HEK293T (cell line): ENCODE data around the gene GSTM1.
"Not testable (repeated sequence)": the region's sequence is repeated elsewhere in the genome, so short reads cannot be mapped to it uniquely, and the experiment has no call there.

Experiments
- CTCF ChIA-PET: fragments of 350-600 bp; formaldehyde crosslinking; extraction: SDS; loops from one replicate; lab custom pipeline; 2021; ENCODE audit warnings: antibody characterized with exemption, inconsistent platforms; lab: Yijun Ruan, JAX
- POLR2A ChIA-PET: fragments of 350-600 bp; formaldehyde crosslinking; extraction: SDS; loops from one replicate; lab custom pipeline; 2020; ENCODE audit warnings: antibody characterized with exemption, inconsistent platforms; lab: Yijun Ruan, JAX
- DNase-seq: peaks from one replicate; pipeline ENCODE4 v3.0.0; 2012; ENCODE audit warnings: mixed read lengths; ENCODE audit errors: extremely low spot score
- ARNT ChIP-seq: fragments of 450-650 bp; IDR thresholded peaks from 2 replicates; pipeline ENCODE4 v1.6.1; 2017; ENCODE audit warnings: mild to moderate bottlenecking
- BHLHE40 ChIP-seq: fragments of 450-650 bp; IDR thresholded peaks from 2 replicates; pipeline ENCODE4 v1.6.1; 2016; ENCODE audit warnings: mild to moderate bottlenecking, moderate library complexity, borderline replicate concordance
- CTBP1 ChIP-seq: fragments of 450-650 bp; IDR thresholded peaks from 2 replicates; pipeline ENCODE4 v1.6.1; 2016; ENCODE audit warnings: borderline replicate concordance
- ELF4 ChIP-seq: fragments of 450-650 bp; IDR thresholded peaks from 2 replicates; pipeline ENCODE4 v1.6.1; 2017; ENCODE audit warnings: antibody characterized with exemption
- FOXA1 ChIP-seq: fragments of 450-650 bp; IDR thresholded peaks from 2 replicates; pipeline ENCODE4 v1.6.1; 2016; ENCODE audit warnings: mild to moderate bottlenecking
- FOXK2 ChIP-seq: fragments of 450-650 bp; IDR thresholded peaks from 2 replicates; pipeline ENCODE4 v1.6.1; 2016; ENCODE audit warnings: mild to moderate bottlenecking
- FOXM1 ChIP-seq: fragments of 450-650 bp; IDR thresholded peaks from 2 replicates; pipeline ENCODE4 v1.6.1; 2017; ENCODE audit warnings: mild to moderate bottlenecking, borderline replicate concordance
- HDGF ChIP-seq: fragments of 450-650 bp; IDR thresholded peaks from 2 replicates; pipeline ENCODE4 v1.6.1; 2017; ENCODE audit warnings: antibody characterized with exemption, borderline replicate concordance
- L3MBTL2 ChIP-seq: fragments of 450-650 bp; conservative IDR thresholded peaks from 2 replicates; pipeline ENCODE4 v1.6.1; 2016; ENCODE audit warnings: mild to moderate bottlenecking
- LEF1 ChIP-seq: fragments of 450-650 bp; IDR thresholded peaks from 2 replicates; pipeline ENCODE4 v1.6.1; 2017; ENCODE audit warnings: mild to moderate bottlenecking, borderline replicate concordance
- NFRKB ChIP-seq: fragments of 450-650 bp; IDR thresholded peaks from 2 replicates; pipeline ENCODE4 v1.6.1; 2016; ENCODE audit warnings: mild to moderate bottlenecking, moderate library complexity
- SP1 ChIP-seq: fragments of 450-650 bp; IDR thresholded peaks from 2 replicates; pipeline ENCODE4 v1.6.1; 2017
- SUZ12 ChIP-seq: fragments of 450-650 bp; IDR thresholded peaks from 2 replicates; pipeline ENCODE4 v1.6.1; 2016; ENCODE audit warnings: mild to moderate bottlenecking
- TARDBP ChIP-seq: fragments of 450-650 bp; IDR thresholded peaks from 2 replicates; pipeline ENCODE4 v1.6.1; 2016
- ZNF384 ChIP-seq: fragments of 450-650 bp; IDR thresholded peaks from 2 replicates; pipeline ENCODE4 v1.6.1; 2016
- TF ChIP-seq, protein P1 (sequence below): fragments of 450-650 bp; IDR thresholded peaks from 2 replicates; pipeline ENCODE4 v1.6.1; 2016

GSTM1 gene

DNA sequence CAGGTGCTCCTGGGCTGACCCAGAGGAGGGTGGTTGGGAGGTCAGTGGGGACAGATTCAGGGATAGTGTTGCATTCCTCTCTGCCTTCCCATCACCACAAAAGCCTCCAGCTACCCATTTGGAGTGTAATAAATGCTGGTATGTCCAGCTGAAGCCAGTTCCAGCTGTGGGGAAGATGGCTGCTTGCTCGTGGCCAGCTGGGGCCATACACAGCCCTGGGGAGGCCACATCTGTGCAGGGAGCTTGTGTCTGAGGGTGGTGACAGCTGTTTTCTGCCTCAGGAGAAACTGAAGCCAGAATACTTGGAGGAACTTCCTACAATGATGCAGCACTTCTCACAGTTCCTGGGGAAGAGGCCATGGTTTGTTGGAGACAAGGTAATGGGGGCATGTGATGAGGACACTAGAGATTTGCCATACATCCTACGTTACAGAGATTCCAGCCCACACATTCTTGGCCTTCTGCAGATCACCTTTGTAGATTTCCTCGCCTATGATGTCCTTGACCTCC, 29.0 kb upstream of the GSTM1 start:
- DNase-seq, result no peak
- no peak for TF ChIP-seq NFRKB
- TF ChIP-seq, protein P1, sequence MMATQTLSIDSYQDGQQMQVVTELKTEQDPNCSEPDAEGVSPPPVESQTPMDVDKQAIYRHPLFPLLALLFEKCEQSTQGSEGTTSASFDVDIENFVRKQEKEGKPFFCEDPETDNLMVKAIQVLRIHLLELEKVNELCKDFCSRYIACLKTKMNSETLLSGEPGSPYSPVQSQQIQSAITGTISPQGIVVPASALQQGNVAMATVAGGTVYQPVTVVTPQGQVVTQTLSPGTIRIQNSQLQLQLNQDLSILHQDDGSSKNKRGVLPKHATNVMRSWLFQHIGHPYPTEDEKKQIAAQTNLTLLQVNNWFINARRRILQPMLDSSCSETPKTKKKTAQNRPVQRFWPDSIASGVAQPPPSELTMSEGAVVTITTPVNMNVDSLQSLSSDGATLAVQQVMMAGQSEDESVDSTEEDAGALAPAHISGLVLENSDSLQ, result no peak
- TF ChIP-seq CTBP1, result no peak
- no peak for TF ChIP-seq FOXK2
- no peak for TF ChIP-seq ZNF384
- no peak for TF ChIP-seq SUZ12
- TF ChIP-seq LEF1, result no peak
- no peak for TF ChIP-seq BHLHE40
- TF ChIP-seq L3MBTL2, result no peak
- no peak for TF ChIP-seq ELF4
- TF ChIP-seq FOXM1, result no peak
- no peak for TF ChIP-seq FOXA1
- no peak for TF ChIP-seq SP1
- CTCF ChIA-PET, result interaction anchor here (1.0 to 2.3 kb wide), 2 partner anchors 8 to 19 kb away, joined by 3 to 14 read pairs; no protein-coding TSS in a partner anchor
- POLR2A ChIA-PET, result interaction anchor here (0.6 kb wide), 1 partner anchor 100 kb away, joined by 3 read pairs; no protein-coding TSS in a partner anchor

DNA sequence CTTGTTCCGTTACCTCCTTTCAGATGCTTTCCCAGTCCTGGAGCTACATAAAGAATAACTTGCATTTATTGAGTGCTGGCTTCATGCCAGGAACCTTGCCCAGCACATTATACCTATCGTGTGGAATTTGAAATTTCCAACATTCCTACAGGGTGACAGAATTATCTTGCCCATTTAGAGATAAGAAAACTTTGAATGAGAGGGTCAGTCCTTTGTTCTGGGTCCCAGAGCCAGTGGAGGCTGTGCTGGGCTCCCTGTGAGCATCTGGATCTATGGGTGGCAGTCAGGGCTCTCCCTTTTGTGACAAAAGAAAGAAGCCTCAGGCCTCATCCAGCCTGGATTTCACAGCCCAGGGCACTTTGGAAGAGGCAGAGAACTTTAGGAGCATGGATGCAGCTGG, 28.5 kb upstream of the GSTM1 start:
- TF ChIP-seq ARNT (no peak), FOXA1 (no peak), ZNF384 (no peak), CTBP1 (no peak), L3MBTL2 (no peak), FOXM1 (no peak), NFRKB (no peak), FOXK2 (no peak), BHLHE40 (no peak), HDGF (no peak), SP1 (no peak), TARDBP (no peak), ELF4 (no peak), LEF1 (no peak), SUZ12 (no peak)
- TF ChIP-seq, protein P1, result no peak
- no peak for DNase-seq
- POLR2A ChIA-PET, result no interaction called here
- CTCF ChIA-PET, result interaction anchor here (0.6 kb wide), 1 partner anchor 18 kb away, joined by 3 read pairs; no protein-coding TSS in a partner anchor

DNA sequence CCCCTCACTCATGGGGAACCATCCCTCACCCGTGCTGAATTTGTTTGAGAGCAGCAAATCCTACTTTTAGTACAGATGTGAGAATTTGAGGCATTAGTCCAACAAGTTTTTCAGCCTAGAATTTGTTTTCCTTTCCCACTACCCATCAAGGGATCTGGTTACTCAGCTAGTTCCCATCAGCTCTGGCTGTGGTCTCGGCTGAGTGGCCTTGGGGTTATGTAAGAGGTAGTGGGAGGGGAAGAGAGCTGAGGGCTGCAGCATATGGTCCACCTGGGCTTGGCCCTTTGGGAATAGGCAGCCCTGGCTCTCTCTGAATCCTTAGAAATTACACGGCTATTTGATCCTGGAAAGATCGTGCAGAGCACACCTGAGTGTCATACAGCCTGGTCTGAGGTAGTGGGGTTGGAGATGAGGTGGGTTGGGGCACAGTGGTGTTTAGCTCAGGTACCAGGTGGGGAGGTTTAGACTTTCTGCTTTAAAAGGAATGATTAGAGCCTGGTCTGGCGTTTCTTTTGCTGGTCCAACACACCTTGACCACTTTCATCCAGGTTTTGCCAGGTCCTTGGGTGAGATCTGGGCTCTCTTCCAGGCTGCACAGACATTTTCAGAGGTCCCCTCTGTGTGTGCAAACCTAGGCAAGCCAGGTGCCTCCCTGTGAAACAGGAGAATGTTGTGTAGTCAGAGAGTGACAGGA, 27.5 kb upstream of the GSTM1 start:
- ChIA-PET CTCF (interaction anchor here (0.6 to 1.0 kb wide), 3 partner anchors 11 to 20 kb away, joined by 3 to 6 read pairs (median 3); no protein-coding TSS in a partner anchor), POLR2A (no interaction called here)
- no peak for DNase-seq

DNA sequence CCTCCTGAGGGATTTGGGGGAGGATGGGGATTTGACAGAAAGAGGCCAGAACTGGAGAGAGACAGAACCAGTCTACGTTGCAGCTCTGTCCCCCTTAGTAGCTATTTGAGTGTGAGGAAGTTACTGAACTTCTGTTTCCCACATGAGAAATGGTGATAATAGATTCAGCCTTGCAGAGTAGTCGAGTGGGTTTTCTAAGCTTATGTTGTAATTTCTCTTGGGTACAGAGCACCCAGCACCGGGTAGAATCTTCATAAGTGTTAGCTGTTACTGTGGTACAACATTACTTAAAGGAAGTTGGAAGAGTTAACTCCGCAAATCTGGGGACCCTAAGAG, 27.0 kb upstream of the GSTM1 start:
- DNase-seq, POLR2A ChIA-PET: not testable (repeated sequence)
- CTCF ChIA-PET, result interaction anchor here (0.6 to 1.0 kb wide), 3 partner anchors 9 to 369 kb away, joined by 3 to 6 read pairs (median 4); no protein-coding TSS in a partner anchor

More for the DNA sequence above, 27.5 kb upstream of the GSTM1 start:
- TF ChIP-seq FOXA1 (no peak), ARNT (no peak), ZNF384 (no peak), SP1 (no peak), ELF4 (no peak), NFRKB (no peak), TARDBP (no peak), BHLHE40 (no peak), HDGF (no peak), FOXM1 (no peak), LEF1 (no peak), L3MBTL2 (no peak), FOXK2 (no peak), CTBP1 (no peak)
- TF ChIP-seq, protein P1, result no peak

DNA sequence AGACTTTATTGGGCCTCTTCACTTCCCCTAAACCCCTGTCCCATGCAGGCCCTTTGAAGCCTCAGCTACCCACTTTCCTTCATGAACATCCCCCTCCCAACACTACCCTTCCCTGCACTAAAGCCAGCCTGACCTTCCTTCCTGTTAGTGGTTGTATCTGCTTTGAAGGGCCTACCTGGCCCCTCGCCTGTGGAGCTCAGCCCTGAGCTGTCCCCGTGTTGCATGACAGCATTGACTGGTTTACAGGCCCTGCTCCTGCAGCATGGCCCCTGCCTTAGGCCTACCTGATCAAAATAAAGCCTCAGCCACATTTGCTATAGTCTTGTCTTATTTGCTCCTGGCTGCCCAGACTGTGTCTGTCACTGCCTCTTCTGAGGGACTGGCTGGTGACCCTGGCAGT, 26.2 kb upstream of the GSTM1 start:
- no peak for DNase-seq
- TF ChIP-seq NFRKB (no peak), ZNF384 (no peak), CTBP1 (no peak), TARDBP (no peak), SUZ12 (no peak), ELF4 (no peak), L3MBTL2 (no peak), FOXM1 (no peak), FOXA1 (no peak), ARNT (no peak), FOXK2 (no peak), LEF1 (no peak), HDGF (no peak), BHLHE40 (no peak), SP1 (no peak)
- TF ChIP-seq, protein P1, result no peak
- ChIA-PET CTCF (interaction anchor here (0.6 to 1.7 kb wide), 5 partner anchors 9 to 368 kb away, joined by 3 to 5 read pairs (median 4); no protein-coding TSS in a partner anchor), POLR2A (no interaction called here)
